Activated naive CD8-positive, alpha-beta T cell treated with anti-CD3 and anti-CD28 coated beads, Interleukin-2, amount 10 ng/mL, durations not matched to agents 7 days and 5 days (primary cell): ENCODE results near the gene CLCF1. TPM values are rescaled to one million over a fixed set of nuclear protein-coding genes. Genes with fewer than 3 reads are reported as not detected.
"Not testable (repeated sequence)": the region's sequence is repeated elsewhere in the genome, so short reads cannot be mapped to it uniquely, and the experiment has no call there.

Experiments
- ATAC-seq: fragments of 150-1000 bp; cut with Tn5 transposase; one replicate; pipeline ENCODE4 v1.10.0; 2021; ENCODE audit warnings: low read depth, moderate library complexity
- POLR2A ChIA-PET: fragments of 350-600 bp; sonication (Branson Sonifier 250); formaldehyde crosslinking; loops from one replicate; lab custom pipeline; 2021; ENCODE audit warnings: antibody characterized with exemption; lab: Charles Lee
- DNase-seq: peaks from one replicate; pipeline ENCODE4 v3.0.0; 2021
- H3K27ac Mint-ChIP-seq: one replicate; pipeline ENCODE4 v1.8.0; 2022; ENCODE audit warnings: mild to moderate bottlenecking, mixed read lengths
- H3K27me3 Mint-ChIP-seq: one replicate; pipeline ENCODE4 v1.8.0; 2022; ENCODE audit warnings: mild to moderate bottlenecking, moderate library complexity, mixed read lengths
- H3K36me3 Mint-ChIP-seq: one replicate; pipeline ENCODE4 v1.8.0; 2021; ENCODE audit warnings: mild to moderate bottlenecking, mixed read lengths
- H3K4me1 Mint-ChIP-seq: one replicate; pipeline ENCODE4 v1.8.0; 2021; ENCODE audit warnings: mixed read lengths
- H3K4me3 Mint-ChIP-seq: one replicate; pipeline ENCODE4 v1.8.0; 2022; ENCODE audit warnings: mild to moderate bottlenecking, moderate library complexity, mixed read lengths
- H3K9me3 Mint-ChIP-seq: one replicate; pipeline ENCODE4 v1.8.0; 2021; ENCODE audit warnings: mixed read lengths
- total RNA-seq, 2 experiments: library from RNA; stranded (reverse); gene quantifications; one replicate each; pipeline ENCODE4 v1.2.3, GENCODE V29; 2021

CLCF1 gene
- total RNA-seq, 2 experiments from 2014 or later: 4.3 to 4.7 TPM

DNA sequence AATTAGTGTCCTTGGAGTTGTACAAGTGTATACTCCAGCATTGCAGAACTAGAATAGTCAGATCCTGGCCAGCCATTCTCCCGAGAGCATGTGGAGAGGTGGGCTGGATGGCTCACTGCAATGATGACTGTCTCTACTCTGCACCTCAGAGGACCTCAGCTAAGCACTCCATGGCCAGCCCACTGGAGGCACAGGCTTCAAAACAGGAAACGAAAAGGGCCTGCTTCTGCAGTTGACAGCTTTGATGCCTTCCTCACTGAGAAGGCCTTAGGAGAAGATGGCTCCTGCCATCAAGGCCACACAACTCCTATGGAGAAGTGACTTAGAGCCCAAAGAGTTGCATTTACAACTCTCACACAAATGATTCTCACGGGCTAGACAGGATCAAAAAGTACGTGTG is 29.1 kb downstream of the CLCF1 start:
- no peaks in the 10 kb centered on the region for H3K27me3 Mint-ChIP-seq
- peak overlapping the region; percentile 82 for H3K27ac Mint-ChIP-seq
- H3K36me3 Mint-ChIP-seq: no peaks in the 10 kb centered on the region
- no peak for DNase-seq
- no peak overlapping the region for H3K4me3 Mint-ChIP-seq
- H3K4me1 Mint-ChIP-seq: peaks cover 26% of the 10 kb centered on the region
- peak; percentile 70 for ATAC-seq
- no peaks in the 10 kb centered on the region for H3K9me3 Mint-ChIP-seq
- POLR2A ChIA-PET: interaction anchor here (0.6 to 1.9 kb wide), 3 partner anchors 9 to 40 kb away, joined by 3 to 12 read pairs (median 6); partner anchors contain the start of gene POLD4

- ATAC-seq: no peak
- Mint-ChIP-seq H3K4me3 (no peak overlapping the region), H3K9me3 (no peaks in the 10 kb centered on the region), H3K4me1 (no peaks in the 10 kb centered on the region), H3K36me3 (no peaks in the 10 kb centered on the region), H3K27ac (no peak overlapping the region), H3K27me3 (no peaks in the 10 kb centered on the region)
- POLR2A ChIA-PET: interaction anchor here (0.7 kb wide), 1 partner anchor 687 kb away, joined by 3 read pairs; no protein-coding TSS in a partner anchor
- DNase-seq: no peak
These were observed 36.1 kb downstream of the CLCF1 start for GRCh38 chr11:67337257-67337656.

- Mint-ChIP-seq H3K4me1 (no peaks in the 10 kb centered on the region), H3K4me3 (no peak overlapping the region), H3K27me3 (no peaks in the 10 kb centered on the region), H3K36me3 (no peaks in the 10 kb centered on the region), H3K27ac (no peak overlapping the region), H3K9me3 (no peaks in the 10 kb centered on the region)
- DNase-seq (no peak), ATAC-seq (no peak)
- POLR2A ChIA-PET: interaction anchor here (0.7 kb wide), 1 partner anchor 27 kb away, joined by 5 read pairs; no protein-coding TSS in a partner anchor
These were observed 41.2 kb downstream of the CLCF1 start for GRCh38 chr11:67332081-67332691.

GRCh38 chr11:67323526-67323925 is 49.9 kb downstream of the CLCF1 start:
- POLR2A ChIA-PET: interaction anchor here (0.8 kb wide), 1 partner anchor 22 kb away, joined by 3 read pairs; no protein-coding TSS in a partner anchor
- H3K4me1 Mint-ChIP-seq: peaks cover 8% of the 10 kb centered on the region
- no peak for DNase-seq
- peaks cover 5% of the 10 kb centered on the region for H3K27me3 Mint-ChIP-seq
- H3K9me3 Mint-ChIP-seq: no peaks in the 10 kb centered on the region
- H3K27ac Mint-ChIP-seq: no peak overlapping the region
- no peak overlapping the region for H3K4me3 Mint-ChIP-seq
- no peak for ATAC-seq
- H3K36me3 Mint-ChIP-seq: no peaks in the 10 kb centered on the region

DNA sequence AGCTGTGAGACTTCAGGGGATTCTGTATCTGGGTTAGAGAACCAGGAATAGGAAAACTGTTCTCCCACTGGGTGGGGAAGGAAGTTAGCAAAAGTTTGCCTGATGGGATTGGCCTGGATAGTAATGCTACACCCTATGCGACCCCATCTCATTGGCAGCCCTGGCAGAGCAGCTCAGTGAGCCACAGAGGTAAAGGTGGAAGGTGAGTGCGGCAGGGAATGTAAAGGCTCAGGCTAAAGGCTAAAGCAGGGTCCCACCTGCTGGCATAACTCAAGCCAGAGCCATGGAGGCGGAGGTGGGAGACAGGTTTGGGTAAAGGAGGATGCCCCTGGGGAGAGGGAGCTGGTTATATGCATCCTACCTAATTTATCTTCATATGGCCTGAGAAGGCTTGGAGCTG is 51.3 kb downstream of the CLCF1 start:
- Mint-ChIP-seq H3K9me3 (no peaks in the 10 kb centered on the region), H3K27ac (no peak overlapping the region), H3K27me3 (peaks cover 9% of the 10 kb centered on the region), H3K36me3 (peaks cover 1% of the 10 kb centered on the region), H3K4me1 (peaks cover 13% of the 10 kb centered on the region), H3K4me3 (no peak overlapping the region)
- DNase-seq (no peak), ATAC-seq (no peak)
- POLR2A ChIA-PET: interaction anchor here (1.2 kb wide), 1 partner anchor 59 kb away, joined by 7 read pairs; no protein-coding TSS in a partner anchor

DNA sequence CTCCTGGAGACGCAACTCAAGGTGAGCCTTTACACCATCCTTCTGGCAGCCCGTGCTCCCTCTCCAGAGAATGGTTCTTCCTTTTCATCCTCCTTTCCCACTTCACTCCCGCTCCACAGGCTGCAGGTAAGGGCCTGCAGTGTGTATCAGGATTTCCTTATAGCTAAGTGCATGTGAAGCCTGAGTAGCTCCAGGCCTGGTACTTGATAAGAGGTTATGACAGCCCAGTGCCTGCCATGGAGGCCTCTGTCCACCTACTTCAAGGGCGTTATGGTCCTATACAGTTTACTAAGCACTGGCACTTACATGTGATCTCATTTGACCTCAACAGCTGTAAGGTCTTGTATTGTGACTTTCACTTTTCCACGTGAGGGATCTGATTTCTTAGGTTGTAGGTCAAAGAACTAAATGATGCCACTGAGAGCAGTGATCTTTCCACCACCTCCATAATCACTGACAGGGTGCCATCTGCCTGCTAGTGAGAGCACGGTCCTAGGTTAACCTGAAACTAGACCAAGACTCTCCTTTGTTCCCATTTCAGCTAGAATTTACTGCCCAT is 52.0 kb downstream of the CLCF1 start:
- Mint-ChIP-seq H3K27me3 (peaks cover 9% of the 10 kb centered on the region), H3K9me3 (no peaks in the 10 kb centered on the region), H3K27ac (no peak overlapping the region), H3K4me3 (no peak overlapping the region), H3K4me1 (peaks cover 13% of the 10 kb centered on the region), H3K36me3 (peaks cover 1% of the 10 kb centered on the region)
- no peak for DNase-seq
- ATAC-seq: no peak
- POLR2A ChIA-PET: interaction anchor here (1.2 to 2.3 kb wide), 2 partner anchors 60 kb away, joined by 5 to 7 read pairs; no protein-coding TSS in a partner anchor

- ATAC-seq (no peak), DNase-seq (no peak)
- POLR2A ChIA-PET: interaction anchor here (2.3 to 4.7 kb wide), 2 partner anchors 33 to 59 kb away, joined by 5 to 35 read pairs; partner anchors contain the start of gene ANKRD13D
- no peak overlapping the region for H3K27ac Mint-ChIP-seq
- H3K4me3 Mint-ChIP-seq: no peak overlapping the region
- H3K4me1 Mint-ChIP-seq: peaks cover 13% of the 10 kb centered on the region
- peaks cover 9% of the 10 kb centered on the region for H3K27me3 Mint-ChIP-seq
- no peaks in the 10 kb centered on the region for H3K9me3 Mint-ChIP-seq
- H3K36me3 Mint-ChIP-seq: peaks cover 1% of the 10 kb centered on the region
These were observed 52.7 kb downstream of the CLCF1 start for GRCh38 chr11:67320691-67321090.

GRCh38 chr11:67320011-67320410 is 53.4 kb downstream of the CLCF1 start:
- H3K4me3 Mint-ChIP-seq: no peak overlapping the region
- DNase-seq (no peak), ATAC-seq (no peak)
- H3K9me3 Mint-ChIP-seq: no peaks in the 10 kb centered on the region
- POLR2A ChIA-PET: interaction anchor here (2.3 to 4.7 kb wide), 2 partner anchors 32 to 58 kb away, joined by 5 to 35 read pairs; partner anchors contain the start of gene ANKRD13D
- H3K27me3 Mint-ChIP-seq: peaks cover 9% of the 10 kb centered on the region
- peaks cover 1% of the 10 kb centered on the region for H3K36me3 Mint-ChIP-seq
- H3K27ac Mint-ChIP-seq: no peak overlapping the region
- peaks cover 17% of the 10 kb centered on the region for H3K4me1 Mint-ChIP-seq

DNA sequence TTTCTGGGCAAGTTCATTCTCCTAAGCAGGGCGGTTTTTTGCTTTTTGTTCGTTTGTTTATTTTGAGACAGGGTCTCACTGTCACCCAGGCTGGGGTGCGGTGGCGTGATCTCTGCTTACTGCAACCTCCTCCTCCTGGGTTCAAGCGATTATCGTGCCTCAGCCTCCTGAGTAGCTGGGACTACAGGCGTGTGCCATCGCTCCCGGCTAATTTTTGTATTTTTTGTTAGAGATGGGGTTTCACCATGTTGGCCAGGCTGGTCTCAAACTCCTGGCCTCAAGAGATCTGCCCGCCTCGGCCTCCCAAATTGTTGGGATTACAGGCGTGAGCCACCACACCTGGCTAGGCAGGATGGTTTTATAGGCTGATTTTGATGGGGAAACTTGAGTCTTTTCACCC is 54.5 kb downstream of the CLCF1 start:
- Mint-ChIP-seq H3K4me1 (peaks cover 20% of the 10 kb centered on the region), H3K4me3 (peak overlapping the region; percentile 98)
- H3K27me3 Mint-ChIP-seq, H3K36me3 Mint-ChIP-seq, H3K9me3 Mint-ChIP-seq, DNase-seq, H3K27ac Mint-ChIP-seq, ATAC-seq: not testable (repeated sequence)
- POLR2A ChIA-PET: interaction anchor here (4.7 kb wide), 1 partner anchor 31 kb away, joined by 35 read pairs; the partner anchor contains the start of gene ANKRD13D

DNA sequence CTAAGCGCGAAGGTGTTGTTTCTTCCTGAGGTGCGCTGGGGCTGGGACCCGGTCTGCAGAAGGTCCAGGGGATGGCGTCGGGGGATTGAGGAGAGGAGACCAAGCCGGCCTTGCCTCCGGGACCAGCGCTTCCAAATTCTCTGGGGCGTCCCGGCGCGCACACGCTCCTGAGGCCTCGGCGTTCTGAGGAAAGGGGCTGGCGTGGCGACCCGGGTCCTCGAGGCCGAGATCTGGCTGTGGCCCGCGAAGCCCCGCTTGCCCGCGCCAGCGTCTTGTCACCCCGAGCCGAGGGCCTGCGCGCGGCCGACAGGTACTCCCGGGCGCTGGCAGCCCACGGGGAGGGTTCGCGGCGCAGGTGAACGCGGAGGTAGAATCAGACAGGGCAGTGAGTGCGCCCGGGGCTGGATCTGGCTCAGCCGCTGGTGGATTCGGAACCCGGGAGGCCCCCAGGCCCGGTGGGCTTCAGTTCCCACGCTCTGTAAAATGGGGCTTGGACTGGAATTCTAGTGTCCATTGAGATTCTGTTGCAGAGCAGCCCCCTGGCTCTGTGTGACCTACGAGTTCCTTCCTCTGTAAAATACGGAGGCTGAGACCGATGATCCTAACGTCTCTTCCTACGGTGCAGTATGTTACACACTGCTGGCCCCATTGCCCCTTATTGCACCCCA is 55.4 kb downstream of the CLCF1 start:
- DNase-seq: no peak

GRCh38 chr11:67317205-67317887 is 56.1 kb downstream of the CLCF1 start:
- peak overlapping the region; percentile 99 for H3K27ac Mint-ChIP-seq
- POLR2A ChIA-PET: interaction anchor here (0.6 to 4.7 kb wide), 21 partner anchors 9 to 236 kb away, joined by 3 to 35 read pairs (median 5); partner anchors contain the start of genes ANKRD13D, GRK2, KDM2A and POLD4
- peaks cover 9% of the 10 kb centered on the region for H3K27me3 Mint-ChIP-seq
- DNase-seq (peak; percentile 99), ATAC-seq (peak; percentile 77)
- no peaks in the 10 kb centered on the region for H3K9me3 Mint-ChIP-seq
- peak overlapping the region; percentile 98 for H3K4me3 Mint-ChIP-seq
- peaks cover 32% of the 10 kb centered on the region for H3K4me1 Mint-ChIP-seq
- H3K36me3 Mint-ChIP-seq: peaks cover 1% of the 10 kb centered on the region

More for the DNA sequence above, 55.4 kb downstream of the CLCF1 start:
- peak overlapping the region; percentile 99 for H3K27ac Mint-ChIP-seq
- peak; percentile 17 for ATAC-seq
- H3K36me3 Mint-ChIP-seq: peaks cover 1% of the 10 kb centered on the region
- no peaks in the 10 kb centered on the region for H3K9me3 Mint-ChIP-seq
- H3K4me3 Mint-ChIP-seq: peak overlapping the region; percentile 98
- POLR2A ChIA-PET: interaction anchor here (0.6 to 4.7 kb wide), 18 partner anchors 9 to 237 kb away, joined by 3 to 35 read pairs (median 6); partner anchors contain the start of genes ANKRD13D, GRK2, KDM2A and POLD4
- peaks cover 26% of the 10 kb centered on the region for H3K4me1 Mint-ChIP-seq
- H3K27me3 Mint-ChIP-seq: peaks cover 9% of the 10 kb centered on the region

DNA sequence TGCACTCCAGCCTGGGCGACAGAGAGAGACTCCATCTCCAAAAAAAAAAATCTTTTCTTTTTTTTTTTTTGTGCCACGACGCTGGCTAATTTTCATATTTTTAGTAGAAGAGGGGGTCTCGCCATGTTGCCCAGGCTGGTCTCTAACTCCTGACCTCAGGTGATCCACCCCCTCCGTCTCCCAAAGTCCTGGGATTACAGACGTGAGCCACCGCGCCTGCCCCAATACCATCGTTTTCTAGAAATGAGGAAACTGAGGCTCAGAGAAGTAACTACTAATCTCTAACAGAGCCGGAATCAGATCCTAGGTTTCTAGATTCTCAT is 56.6 kb downstream of the CLCF1 start:
- Mint-ChIP-seq H3K4me3 (peak overlapping the region; percentile 98), H3K27me3 (peaks cover 9% of the 10 kb centered on the region), H3K4me1 (peaks cover 33% of the 10 kb centered on the region), H3K9me3 (no peaks in the 10 kb centered on the region), H3K36me3 (peaks cover 1% of the 10 kb centered on the region), H3K27ac (peak overlapping the region; percentile 99)
- ATAC-seq: no peak
- POLR2A ChIA-PET: interaction anchor here (0.7 to 4.7 kb wide), 17 partner anchors 12 to 198 kb away, joined by 3 to 35 read pairs (median 6); partner anchors contain the start of genes ANKRD13D, GRK2, KDM2A and POLD4
- DNase-seq: no peak
